Left forelimb (tissue), 1 donor: ENCODE data around the gene SMARCB1.

ENCODE experiments used
- DNase-seq: peaks from one replicate; pipeline ENCODE4 v3.0.0-alpha.2; 2018; ENCODE audit warnings: low spot score

Gene SMARCB1

DNA sequence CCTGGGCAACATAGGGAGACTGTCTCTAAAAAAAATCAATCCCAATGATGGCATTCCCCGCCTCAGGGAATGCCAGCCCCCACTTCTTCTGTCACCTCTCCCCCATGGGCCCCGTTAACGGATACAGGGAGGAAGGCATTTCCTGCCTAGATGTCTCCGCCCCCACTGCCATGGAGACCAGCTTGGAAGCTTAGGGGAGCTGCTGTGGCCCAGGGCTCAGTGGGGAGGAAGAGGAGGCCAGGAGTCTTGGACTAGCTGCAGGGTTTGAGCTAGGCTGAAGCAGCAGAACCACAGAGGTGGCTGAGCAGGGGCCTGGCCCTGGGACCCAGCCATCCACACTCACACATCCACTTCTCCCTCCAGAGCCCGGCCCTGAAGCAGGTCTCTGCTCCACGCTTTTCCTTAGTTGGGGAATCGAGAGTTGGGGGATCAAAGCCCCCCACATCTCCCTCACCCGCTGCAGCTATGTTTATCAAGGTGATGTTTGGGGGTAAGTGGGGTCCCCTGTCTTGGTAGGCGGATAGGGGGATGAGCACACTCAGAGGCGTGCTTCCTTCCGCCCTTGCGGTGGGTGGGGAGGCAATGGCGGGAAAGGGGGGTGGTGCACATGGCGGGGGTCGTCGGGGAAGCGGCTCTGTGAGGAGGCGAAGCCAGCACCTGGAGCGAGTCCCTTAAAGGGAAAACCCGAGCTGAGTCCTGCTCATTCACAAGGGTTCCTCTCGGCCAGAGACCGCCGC, 23.8 kb upstream of the SMARCB1 start, which contains the start of gene C22orf15:
Gene C22orf15, plus strand, starts transcription at position 149 of the 737 bp plus-strand sequence. Its CDS starts 317 bp downstream, at position 466.
- peak; percentile 66 for DNase-seq

- no peak for DNase-seq
Observed at GRCh38 chr22:23763579-23763945, 23.2 kb upstream of the SMARCB1 start.

- DNase-seq, result peak; percentile 59
Observed at GRCh38 chr22:23763954-23764353, 22.8 kb upstream of the SMARCB1 start.

GRCh38 chr22:23764899-23765881, 21.6 kb upstream of the SMARCB1 start:
- DNase-seq, result peak; percentile 57

GRCh38 chr22:23767303-23767672, 19.5 kb upstream of the SMARCB1 start:
- no peak for DNase-seq

GRCh38 chr22:23767673-23768548, 18.9 kb upstream of the SMARCB1 start, which contains the start of gene CHCHD10:
Gene CHCHD10, minus strand, starts transcription at chr22:23767972. Its CDS starts 98 bp downstream, at chr22:23767874.
- peak; percentile 87 for DNase-seq

DNA sequence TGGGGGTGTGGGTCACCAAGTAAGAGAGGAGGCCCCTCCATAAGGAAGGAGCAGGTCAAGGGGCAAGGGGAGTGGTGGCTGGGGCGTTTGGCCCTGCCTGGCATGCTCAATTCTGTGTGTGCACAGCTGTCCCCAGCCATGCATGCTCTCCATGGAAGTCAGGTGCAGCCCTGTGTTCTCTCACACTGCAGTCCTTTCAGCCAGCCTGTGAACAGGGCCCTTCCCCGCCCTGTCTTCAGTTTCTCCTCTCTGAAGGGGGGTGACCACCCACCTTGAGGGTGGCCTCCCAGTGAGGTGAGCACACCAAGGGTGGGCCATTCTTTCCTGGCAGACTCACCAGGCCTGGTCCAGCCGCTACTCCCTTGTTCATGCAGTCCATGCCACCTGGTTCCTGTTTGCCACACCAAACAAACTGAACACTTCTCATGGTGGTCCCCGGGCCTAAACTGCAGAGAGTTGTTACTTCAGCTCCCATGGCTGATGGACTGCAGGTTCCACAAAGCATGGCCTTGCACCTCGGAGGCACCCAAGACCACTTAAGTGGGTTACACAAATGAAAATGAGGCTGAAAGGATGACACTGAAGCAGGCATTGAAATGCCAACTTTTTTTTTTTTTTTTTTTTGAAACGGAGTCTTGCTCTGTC, 17.3 kb upstream of the SMARCB1 start:
- peak; percentile 61 for DNase-seq

DNA sequence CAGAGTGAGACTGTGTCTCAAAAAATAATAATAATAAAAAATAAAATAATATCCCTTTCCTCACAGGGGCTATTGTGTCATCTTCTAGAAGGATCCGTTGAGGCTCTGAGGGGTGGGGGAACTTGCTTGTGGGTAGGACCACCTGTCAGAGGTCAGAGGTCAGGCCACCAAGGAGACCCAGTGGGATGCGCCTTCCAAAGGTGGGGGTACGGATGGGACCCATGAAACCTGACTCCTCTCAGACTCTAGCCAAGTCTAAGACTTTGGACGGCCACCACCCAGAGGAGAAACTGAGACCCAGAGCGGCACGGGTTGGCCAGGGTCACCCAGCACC, 14.5 kb upstream of the SMARCB1 start:
- DNase-seq, result no peak

DNA sequence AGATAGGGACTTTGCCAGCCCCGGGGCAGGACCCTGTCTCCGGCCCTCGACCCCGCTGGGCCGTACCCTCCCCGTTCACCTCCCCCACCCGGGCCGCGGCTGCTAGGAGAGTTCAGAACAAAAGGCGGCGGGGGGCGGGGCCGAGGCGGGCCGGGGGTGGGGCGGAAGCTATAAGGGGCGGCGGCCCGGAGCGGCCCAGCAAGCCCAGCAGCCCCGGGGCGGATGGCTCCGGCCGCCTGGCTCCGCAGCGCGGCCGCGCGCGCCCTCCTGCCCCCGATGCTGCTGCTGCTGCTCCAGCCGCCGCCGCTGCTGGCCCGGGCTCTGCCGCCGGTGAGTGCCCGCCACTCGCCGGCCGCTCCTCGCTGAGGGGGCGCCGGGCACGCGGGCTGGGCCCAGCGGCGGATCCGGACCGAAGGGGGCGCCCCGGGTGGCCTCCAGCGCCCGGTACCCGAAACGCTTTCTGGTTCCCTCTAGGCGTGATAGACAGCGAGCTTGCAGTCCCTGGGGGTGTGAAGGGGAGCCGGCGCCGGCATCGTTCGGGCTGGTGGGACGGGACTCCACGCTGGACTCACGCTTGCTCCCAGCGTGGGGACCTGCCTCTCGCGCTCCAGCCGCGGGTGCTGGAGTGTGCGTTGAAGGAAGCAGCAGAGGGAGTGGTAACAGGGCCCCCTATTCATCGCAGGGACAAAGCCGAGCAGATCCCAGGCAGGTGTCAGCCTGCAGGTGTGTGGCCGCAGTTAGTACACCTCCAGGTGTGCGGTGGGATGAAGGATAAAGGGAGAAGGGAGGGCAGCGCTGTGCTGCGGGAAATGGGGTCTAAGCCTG, 13.9 kb upstream of the SMARCB1 start, which contains the start of gene MMP11:
Gene MMP11, plus strand, starts transcription at position 201 of the 825 bp plus-strand sequence. Its CDS starts 22 bp downstream, at position 223.
- DNase-seq, result peak; percentile 79

DNA sequence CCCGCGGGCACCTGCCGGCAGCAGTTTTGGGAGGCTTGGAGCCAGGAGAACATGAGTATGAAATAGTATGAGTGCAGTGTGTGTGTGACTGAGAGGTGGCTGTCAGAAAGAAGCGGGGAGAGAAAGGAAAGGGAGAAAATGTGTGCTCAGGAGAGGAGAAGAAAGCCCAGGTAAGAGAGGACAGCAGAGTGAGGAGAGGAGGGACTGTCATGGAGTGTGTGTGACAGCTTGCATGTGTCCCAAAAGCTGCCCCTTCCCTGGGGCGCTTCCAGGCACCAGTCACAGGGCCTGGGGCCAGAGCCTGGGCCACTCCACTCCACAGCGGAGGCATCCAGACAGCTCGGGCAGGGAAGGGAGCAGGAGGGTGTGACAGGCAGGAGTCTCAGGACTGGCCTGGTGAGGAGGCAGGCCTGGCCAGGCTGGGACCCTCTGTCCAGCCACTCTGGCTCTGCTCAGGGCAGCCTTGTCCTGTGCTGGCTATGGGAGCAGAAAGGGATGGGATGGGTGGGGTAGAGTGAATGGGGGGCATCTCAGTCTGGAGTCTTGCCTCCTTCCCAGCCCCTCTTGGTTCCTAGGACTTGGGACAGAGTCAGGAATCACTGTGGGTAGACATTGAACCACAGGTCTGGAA, 13.2 kb upstream of the SMARCB1 start:
- DNase-seq, result peak; percentile 58

DNA sequence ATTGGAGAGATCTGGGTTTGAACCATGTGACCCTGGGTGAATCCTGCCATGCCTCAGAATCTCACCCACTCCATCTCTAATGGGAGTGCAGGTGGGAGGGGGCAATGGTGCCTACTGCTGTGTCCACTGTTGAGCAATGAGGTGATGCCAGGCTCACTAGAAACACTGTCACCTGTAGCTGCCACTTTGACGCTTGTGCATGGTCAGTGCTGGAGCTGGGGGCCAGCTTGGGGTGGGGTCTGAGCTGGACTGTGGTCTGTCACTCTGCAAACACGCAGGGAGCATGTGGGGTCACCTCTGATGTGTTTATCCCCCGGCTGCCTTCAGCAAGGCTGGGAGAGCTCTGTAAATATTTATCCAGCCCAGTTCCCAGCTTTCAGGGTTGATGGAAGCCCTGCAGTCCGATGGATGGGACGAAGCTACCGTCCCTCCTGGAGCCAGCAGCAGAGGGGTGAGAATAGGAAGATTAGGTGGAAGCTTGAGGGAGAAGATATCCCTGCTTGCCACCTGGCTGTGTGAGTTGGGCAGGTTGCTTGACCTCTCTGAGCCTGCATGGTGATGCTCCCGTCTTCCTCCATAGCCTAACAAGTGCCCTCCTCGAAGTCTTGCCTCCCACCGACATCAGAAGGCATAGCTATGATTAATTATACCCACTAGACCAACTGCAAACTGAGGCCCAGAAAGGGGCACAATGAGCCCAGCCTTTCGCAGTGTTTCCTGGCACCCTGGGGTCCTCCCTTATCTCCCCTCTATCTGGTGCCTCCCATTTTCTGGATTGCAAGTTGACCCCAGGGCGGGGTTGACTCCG, 12.4 kb upstream of the SMARCB1 start:
- DNase-seq, result peak; percentile 46

DNA sequence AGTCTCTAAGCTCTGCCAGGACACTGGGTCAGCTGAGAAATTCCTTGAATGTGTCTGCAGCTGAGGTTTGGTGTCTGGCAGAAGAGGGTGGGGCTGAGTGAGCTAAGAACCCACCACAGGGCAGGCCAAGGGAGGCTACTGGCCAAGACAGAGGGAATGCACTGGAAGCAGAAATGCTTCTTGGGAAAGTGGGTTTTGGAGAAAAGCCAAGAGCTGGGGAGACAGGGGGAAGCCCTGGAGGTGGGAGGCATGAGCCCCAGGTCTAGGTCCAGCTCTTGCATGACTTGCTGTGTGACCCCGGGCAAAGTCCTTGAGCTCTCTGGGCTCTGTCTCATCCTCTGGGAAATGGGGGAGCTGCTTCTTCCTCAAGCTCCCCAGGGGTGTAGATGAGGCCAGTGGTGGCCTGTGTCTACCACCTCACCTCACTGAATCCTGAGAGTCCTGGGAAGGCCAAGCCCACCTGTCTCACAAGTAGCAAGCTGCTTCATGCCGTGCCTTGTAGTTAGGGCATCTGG, 11.8 kb upstream of the SMARCB1 start:
- DNase-seq, result peak; percentile 62

GRCh38 chr22:23775779-23776375, 10.9 kb upstream of the SMARCB1 start:
- peak; percentile 42 for DNase-seq

- peak; percentile 60 for DNase-seq
Observed at GRCh38 chr22:23777776-23778576, 8.8 kb upstream of the SMARCB1 start.

DNA sequence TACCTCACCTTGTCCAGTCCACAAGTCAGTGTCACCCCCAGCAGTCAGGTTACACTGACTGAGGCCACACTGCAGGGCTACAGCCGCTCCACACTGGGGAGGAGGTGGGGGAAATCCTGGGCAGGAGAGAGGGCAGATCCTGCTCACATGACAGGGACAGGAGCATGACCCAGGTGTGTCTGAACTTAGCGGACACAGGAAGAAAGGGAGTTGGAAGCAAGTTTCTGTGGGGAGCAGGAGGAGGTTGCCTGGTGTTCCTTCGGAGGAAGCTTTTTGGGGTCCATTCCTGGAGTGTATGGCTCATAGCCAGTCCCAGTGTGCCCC, 8.2 kb upstream of the SMARCB1 start:
- no peak for DNase-seq

DNA sequence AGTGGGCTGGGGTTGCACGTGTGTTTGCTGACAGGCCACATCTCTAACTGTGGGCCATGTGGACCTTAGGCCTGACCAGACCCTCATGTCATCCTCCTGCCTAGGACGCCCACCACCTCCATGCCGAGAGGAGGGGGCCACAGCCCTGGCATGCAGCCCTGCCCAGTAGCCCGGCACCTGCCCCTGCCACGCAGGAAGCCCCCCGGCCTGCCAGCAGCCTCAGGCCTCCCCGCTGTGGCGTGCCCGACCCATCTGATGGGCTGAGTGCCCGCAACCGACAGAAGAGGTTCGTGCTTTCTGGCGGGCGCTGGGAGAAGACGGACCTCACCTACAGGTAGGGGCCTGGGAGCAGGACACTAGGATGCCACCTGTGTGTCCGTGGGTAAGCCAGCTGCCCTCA, 7.7 kb upstream of the SMARCB1 start:
- DNase-seq, result peak; percentile 50

- peak; percentile 44 for DNase-seq
Observed at GRCh38 chr22:23779731-23780130, 7.0 kb upstream of the SMARCB1 start.
